Right lobe of liver (tissue), 6 donors: Measurements from ENCODE around the gene DENND4A. TPM values are rescaled to one million over a fixed set of nuclear protein-coding genes. Genes with fewer than 3 reads are reported as not detected.

Experiments
- ATAC-seq, 4 donors: fragments of 200-7000 bp; cut with Tn5 transposase; one replicate each; pipeline ENCODE4 v1.9.1; 2020; ENCODE audit warnings: mild to moderate bottlenecking in 4 of 4, moderate library complexity in 4 of 4
- DNase-seq, 3 donors: peaks; one replicate each; pipeline ENCODE4 v3.0.0-alpha.2; 2020
- H3K27ac ChIP-seq, 3 donors: fragments of 200-600 bp; one replicate each; pipeline ENCODE4 v1.8.0; 2022
- H3K27me3 ChIP-seq, 2 donors: fragments of 200-600 bp; one replicate each; pipeline ENCODE4 v1.8.0; 2022
- H3K36me3 ChIP-seq, 4 donors: fragments of 200-600 bp; sonication (generic) in 1 of 4; one replicate each; pipeline versions ENCODE4 v1.5.1 to v1.8.0; 2017 to 2022; ENCODE audit warnings: control low read depth in 1 of 4
- H3K4me1 ChIP-seq, 4 donors: fragments of 200-600 bp; sonication (generic) in 1 of 4; one replicate each; pipeline versions ENCODE4 v1.5.1 to v1.8.0; 2017 to 2022; ENCODE audit warnings: control low read depth in 1 of 4
- H3K4me3 ChIP-seq, 3 donors: fragments of 200-600 bp; one replicate each; pipeline ENCODE4 v1.8.0; 2022
- H3K9me3 ChIP-seq, 4 donors: fragments of 200-600 bp; sonication (generic) in 1 of 4; one replicate each; pipeline versions ENCODE4 v1.5.1 to v1.8.0; 2017 to 2022; ENCODE audit warnings: control low read depth in 1 of 4
- POLR2A ChIP-seq: fragments of 450-650 bp; IDR thresholded peaks from one replicate; pipeline ENCODE4 v1.6.1; 2017; ENCODE audit warnings: antibody characterized with exemption, mild to moderate bottlenecking
- WGBS: methylation state at CpG from one replicate; pipeline ENCODE4 v1.1.6; 2018; ENCODE audit warnings: low coverage, low lambda C conversion rate; ENCODE audit not compliant: insufficient coverage; ENCODE audit errors: missing lambda C conversion rate; 5-methylcytosine and 5-hydroxymethylcytosine counted together
- intact Hi-C, 2 donors: fragments of 100-400 bp; cut with DNase I; formaldehyde crosslinking; loops; one replicate each; pipeline versions ENCODE4 v1.11.2 to v1.14.1; 2022
- total RNA-seq, 6 experiments: library from RNA; depleted of rRNA in 2 of 6; stranded (reverse); fragments of >200 nt in 2 of 6; fragmentation: NEBNext Ultra II Directional in 3 of 6; extraction: Animal tissue kit (Norgen Biotek cat#: 25700) in 3 of 6; gene quantifications; one replicate each; pipeline versions ENCODE4 v1.1.0 to v1.2.4, GENCODE V29; 2016 to 2023
- TF ChIP-seq, protein P1 (sequence below), 4 donors: fragments of 200-600 bp in 3 of 4; fragments of 450-650 bp in 1 of 4; IDR thresholded peaks; one replicate each; pipeline versions ENCODE4 v1.5.1 to v1.8.0; 2016 to 2022; ENCODE audit warnings: antibody characterized with exemption in 4 of 4, mild to moderate bottlenecking in 2 of 4
- donor health status: DM: no; HTN: yes; CAD: no.
- donor health status: DM: no; HTN: no; CAD: no.
- donor health status: DM: no; HTN: no; CAD: no.
- donor health status: DM: no; HTN: yes; CAD: no.
- donor health status: DM: no; HTN: yes; CAD: no.

DENND4A gene
- total RNA-seq, 6 experiments from 2014 or later, result 12.7 to 32.4 (median 21.5) TPM

DNA sequence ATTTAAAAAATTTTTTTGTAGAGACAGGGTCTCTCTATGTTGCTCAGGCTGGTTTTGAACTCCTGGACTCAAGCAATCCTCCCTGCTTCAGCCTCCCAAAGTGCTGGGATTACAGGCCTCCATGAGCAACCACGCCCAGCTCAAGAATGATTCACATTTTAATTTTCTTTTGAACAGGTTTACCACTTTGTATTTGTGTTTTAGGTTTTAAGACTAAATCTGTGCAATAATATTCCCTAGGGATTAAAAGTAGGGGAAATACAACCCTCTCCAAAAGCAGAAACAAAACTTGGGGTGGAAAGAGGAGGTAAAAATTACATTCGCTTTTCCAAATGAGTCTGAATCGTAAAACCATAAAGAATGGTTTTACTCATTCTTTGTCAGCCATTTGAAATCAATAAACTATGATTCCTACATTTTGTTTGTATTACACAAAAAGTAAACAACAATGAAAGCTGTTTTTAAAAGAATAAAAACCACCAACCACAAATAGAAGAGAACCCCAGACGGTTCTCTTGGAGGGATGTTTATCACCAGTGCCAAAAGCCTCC is 132.5 kb downstream of the DENND4A start:
- intact Hi-C loops, result no loop called here
- no peaks in the 10 kb centered on the region for H3K9me3 ChIP-seq
- H3K27me3 ChIP-seq, result no peaks in the 10 kb centered on the region
- ATAC-seq (no peak), DNase-seq (no peak)
- H3K4me1 ChIP-seq, result no peaks in the 10 kb centered on the region
- no peak overlapping the region for H3K27ac ChIP-seq
- peaks cover 0 to 26% (median 11%) of the 10 kb centered on the region in 4 donors for H3K36me3 ChIP-seq
- H3K4me3 ChIP-seq, result no peak overlapping the region
- 86% methylated on average over 4 of the region's 4 CpGs for WGBS
- TF ChIP-seq, protein P1, sequence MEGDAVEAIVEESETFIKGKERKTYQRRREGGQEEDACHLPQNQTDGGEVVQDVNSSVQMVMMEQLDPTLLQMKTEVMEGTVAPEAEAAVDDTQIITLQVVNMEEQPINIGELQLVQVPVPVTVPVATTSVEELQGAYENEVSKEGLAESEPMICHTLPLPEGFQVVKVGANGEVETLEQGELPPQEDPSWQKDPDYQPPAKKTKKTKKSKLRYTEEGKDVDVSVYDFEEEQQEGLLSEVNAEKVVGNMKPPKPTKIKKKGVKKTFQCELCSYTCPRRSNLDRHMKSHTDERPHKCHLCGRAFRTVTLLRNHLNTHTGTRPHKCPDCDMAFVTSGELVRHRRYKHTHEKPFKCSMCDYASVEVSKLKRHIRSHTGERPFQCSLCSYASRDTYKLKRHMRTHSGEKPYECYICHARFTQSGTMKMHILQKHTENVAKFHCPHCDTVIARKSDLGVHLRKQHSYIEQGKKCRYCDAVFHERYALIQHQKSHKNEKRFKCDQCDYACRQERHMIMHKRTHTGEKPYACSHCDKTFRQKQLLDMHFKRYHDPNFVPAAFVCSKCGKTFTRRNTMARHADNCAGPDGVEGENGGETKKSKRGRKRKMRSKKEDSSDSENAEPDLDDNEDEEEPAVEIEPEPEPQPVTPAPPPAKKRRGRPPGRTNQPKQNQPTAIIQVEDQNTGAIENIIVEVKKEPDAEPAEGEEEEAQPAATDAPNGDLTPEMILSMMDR (IDR thresholded peaks at IDR 0.05), result no peak
- no peak for TF ChIP-seq POLR2A

DNA sequence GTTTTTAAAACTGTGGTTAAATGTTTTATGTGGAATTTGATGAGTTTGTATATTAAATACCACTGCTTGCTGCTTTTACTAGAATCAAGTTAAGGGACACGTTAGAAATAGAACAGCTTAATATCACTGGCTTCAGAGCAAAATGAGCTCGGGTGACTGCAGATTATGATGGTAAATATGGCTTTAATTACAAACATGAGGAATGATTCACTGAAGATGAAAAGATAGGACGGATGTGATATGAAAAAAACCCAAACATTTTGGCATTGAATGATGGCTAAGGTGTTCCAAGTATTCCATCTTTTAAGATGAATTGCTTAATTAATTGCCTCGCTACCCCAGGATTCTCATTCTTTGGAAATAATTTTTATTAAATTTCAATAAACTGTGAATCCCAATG is 136.6 kb downstream of the DENND4A start:
- no peak for DNase-seq
- no peaks in the 10 kb centered on the region for H3K4me1 ChIP-seq
- intact Hi-C loops, result no loop called here
- TF ChIP-seq, protein P1 (IDR thresholded peaks at IDR 0.05), result no peak
- TF ChIP-seq POLR2A, result no peak
- H3K9me3 ChIP-seq, result no peaks in the 10 kb centered on the region
- H3K27me3 ChIP-seq, result no peaks in the 10 kb centered on the region
- no peak overlapping the region for H3K4me3 ChIP-seq
- H3K36me3 ChIP-seq, result peaks cover 0 to 15% (median 6%) of the 10 kb centered on the region in 4 donors
- 89% methylated on average over 4 of the region's 4 CpGs for WGBS
- no peak for ATAC-seq
- H3K27ac ChIP-seq, result no peak overlapping the region

DNA sequence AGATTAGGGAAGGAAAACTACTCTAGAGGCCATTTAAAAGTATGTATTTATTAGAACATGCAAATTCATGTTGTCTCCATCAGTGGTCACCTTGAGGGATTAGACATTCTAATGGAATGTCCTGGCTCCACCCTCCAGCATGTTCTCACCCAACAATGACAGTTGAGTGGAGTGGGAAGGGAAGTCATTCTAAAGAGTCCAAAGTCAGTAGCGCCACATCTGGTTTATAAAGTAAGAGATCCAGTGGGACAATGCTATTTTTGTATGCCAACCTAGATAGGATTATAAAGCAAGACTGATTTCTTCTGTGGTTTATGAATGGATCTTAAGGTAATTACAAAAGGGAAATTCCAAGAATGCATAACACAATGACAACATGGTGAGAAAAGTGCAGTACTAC is 137.1 kb downstream of the DENND4A start:
- Histone ChIP-seq H3K27ac (no peak overlapping the region), H3K4me1 (no peaks in the 10 kb centered on the region), H3K4me3 (no peak overlapping the region), H3K36me3 (peaks cover 0 to 10% (median 6%) of the 10 kb centered on the region in 4 donors), H3K27me3 (no peaks in the 10 kb centered on the region), H3K9me3 (no peaks in the 10 kb centered on the region)
- DNase-seq (no peak), ATAC-seq (no peak)
- 78% methylated on average over 1 of the region's 1 CpG for WGBS
- TF ChIP-seq, protein P1 (IDR thresholded peaks at IDR 0.05), result no peak
- no peak for TF ChIP-seq POLR2A
- intact Hi-C loops, result no loop called here

DNA sequence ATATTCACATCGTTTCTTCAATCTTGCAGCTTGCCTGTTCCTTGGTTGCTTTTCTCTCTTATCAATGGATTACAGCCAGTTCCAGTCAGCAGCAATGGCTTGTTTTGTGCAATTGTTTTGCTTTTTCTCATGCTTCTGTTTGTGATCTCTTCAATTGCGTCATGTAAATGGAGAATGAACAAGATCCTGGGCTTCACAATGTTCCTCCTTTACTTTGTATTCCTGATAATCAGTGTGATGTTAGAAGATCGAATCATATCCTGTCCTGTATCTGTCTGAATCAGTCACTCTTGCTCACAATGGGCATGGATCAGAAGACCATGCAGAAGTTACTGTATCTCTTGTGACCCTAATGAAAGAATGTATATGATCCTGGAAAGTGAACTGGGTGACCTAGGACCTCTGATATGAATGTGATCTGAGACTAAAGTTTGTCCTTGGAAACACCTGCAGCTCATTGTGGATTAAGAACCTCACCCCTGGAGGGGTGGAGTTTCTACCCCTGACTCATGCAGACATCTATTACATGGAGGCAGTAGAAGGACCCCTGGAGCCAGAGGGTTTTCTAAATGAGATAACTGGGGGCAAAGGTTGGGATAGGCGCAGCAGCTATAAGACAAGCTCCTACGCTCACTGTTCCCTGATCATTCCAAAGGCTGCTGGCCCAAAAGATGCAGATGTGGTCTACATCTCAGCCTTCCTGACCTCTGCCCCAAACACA is 138.1 kb downstream of the DENND4A start:
- Histone ChIP-seq H3K4me1 (no peaks in the 10 kb centered on the region), H3K27ac (no peak overlapping the region), H3K9me3 (no peaks in the 10 kb centered on the region), H3K27me3 (no peaks in the 10 kb centered on the region), H3K4me3 (no peak overlapping the region), H3K36me3 (peaks cover 0 to 9% (median 6%) of the 10 kb centered on the region in 4 donors)
- no peak for ATAC-seq
- TF ChIP-seq, protein P1 (IDR thresholded peaks at IDR 0.05), result no peak
- TF ChIP-seq POLR2A, result no peak
- intact Hi-C loops, result no loop called here
- DNase-seq, result no peak
- 85% methylated on average over 5 of the region's 5 CpGs for WGBS
